Lung microvascular endothelial cell (primary cell): ENCODE data around the gene DIS3L2. TPM values are rescaled to one million over a fixed set of nuclear protein-coding genes. Genes with fewer than 3 reads are reported as not detected.
"Not testable (repeated sequence)": the region's sequence is repeated elsewhere in the genome, so short reads cannot be mapped to it uniquely, and the experiment has no call there.

Experiments
- DNase-seq, 2 donors: peaks; one replicate each; pipeline versions ENCODE4 v3.0.0 to v3.0.0-alpha.2; 2010; ENCODE audit warnings: low read depth in 2 of 2
- total RNA-seq: library from RNA; depleted of rRNA; stranded (reverse); fragments of >200 nt; gene quantifications from 2 replicates; pipeline ENCODE4 v1.2.1, GENCODE V29; 2014

DIS3L2 gene
- total RNA-seq, 1 donor from 2014 or later = 14.1 TPM

- peak in 1 of 2 donors; percentile 13 for DNase-seq
Observed at GRCh38 chr2:232008907-232009638, 47.6 kb downstream of the DIS3L2 start.

GRCh38 chr2:232009639-232010274 lies 48.2 kb downstream of the DIS3L2 start:
- DNase-seq = no peak

DNA sequence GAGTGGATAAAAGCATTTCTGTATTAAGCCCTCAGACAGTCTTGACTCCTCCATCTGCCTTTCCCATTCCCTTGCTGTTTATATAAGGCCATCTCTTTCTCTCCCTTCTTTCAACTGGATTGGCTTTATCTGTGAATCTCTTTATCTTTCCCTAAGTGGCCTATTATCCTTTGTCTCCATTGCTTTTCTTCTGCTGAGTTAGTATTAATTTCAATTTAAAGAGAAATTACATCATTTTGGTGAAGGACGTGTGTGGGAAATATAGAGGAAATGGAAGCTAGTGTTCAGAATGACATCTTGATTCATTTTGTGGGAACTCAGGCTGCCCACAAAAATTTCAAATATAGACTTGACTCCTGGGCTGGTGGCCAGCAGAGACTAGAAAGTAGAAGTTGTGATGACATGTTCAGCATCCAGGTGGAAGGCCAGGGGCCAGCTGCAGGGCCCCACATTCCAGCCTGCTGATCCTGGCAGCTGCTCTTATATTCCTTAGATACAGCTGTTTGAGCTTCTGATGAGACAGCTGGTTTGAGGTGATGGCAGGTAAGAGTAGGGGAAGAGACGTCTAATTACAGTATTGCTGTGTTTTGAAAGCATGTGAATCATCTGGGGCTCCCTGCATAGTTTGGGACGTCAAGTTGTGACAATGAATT lies 52.3 kb downstream of the DIS3L2 start:
- peak; percentile 20 to 75 for DNase-seq

DNA sequence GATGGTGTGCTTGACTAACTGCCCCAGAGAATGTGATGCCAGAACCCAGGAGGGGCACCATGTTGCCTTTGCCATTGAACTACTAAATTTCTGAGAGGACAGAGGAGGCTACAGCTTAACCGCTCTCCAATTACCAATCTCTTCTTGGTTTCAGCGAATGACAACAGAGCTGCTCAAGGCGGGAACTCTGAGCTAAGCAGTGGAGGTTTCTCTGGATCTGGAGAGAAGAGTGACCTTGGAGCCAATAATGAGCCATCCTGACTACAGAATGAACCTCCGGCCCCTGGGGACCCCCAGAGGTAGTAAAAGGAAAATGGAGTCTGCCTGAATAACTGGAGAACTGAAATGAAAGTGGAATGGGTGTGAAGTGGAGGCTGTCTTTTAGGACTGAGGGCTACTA lies 53.2 kb downstream of the DIS3L2 start:
- DNase-seq = no peak

DNA sequence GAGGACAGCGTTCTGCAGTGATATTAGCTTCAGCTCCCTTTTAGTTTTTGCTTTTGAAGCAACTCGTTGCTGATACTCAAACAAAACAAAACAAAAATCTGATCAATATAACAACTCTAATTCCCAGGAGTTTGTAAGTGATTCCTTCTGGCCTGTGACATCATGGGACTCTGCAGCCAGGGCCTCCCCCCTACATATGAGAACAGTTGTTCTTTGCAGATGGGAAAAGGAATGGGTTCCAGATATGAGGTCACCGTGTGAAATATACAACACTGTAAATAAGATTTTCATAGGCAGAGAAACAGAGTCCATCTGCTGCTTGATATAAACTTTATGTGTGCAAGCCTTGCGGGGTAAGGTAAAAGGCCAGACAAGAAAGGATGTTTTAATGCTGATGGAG lies 56.7 kb downstream of the DIS3L2 start:
- no peak for DNase-seq

GRCh38 chr2:232022718-232023117 lies 61.2 kb downstream of the DIS3L2 start:
- DNase-seq = no peak

- DNase-seq = no peak
Observed at GRCh38 chr2:232023426-232023825, 61.9 kb downstream of the DIS3L2 start.

DNA sequence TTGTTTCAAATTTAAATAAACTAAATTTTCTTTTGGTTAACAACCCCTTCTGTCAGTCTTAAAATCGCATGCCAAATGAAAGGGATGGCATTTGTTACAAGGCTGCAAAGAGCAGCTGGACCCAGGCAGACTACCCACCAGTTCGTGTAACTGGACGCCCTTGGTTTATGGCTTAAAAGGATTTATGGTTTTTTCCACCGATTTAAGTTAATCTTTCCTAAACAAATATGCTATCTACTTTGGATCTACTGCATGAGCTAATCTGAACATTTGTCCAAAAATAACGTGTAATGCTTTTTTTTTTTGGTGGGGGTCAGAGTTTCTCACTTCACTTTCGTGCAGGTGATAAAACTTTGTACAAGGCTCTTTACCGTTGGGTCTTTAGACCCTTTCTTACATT lies 62.9 kb downstream of the DIS3L2 start:
- DNase-seq = no peak

GRCh38 chr2:232026910-232027309 lies 65.4 kb downstream of the DIS3L2 start:
- no peak for DNase-seq

- DNase-seq = no peak
Observed at GRCh38 chr2:232027530-232027929, 66.0 kb downstream of the DIS3L2 start.

DNA sequence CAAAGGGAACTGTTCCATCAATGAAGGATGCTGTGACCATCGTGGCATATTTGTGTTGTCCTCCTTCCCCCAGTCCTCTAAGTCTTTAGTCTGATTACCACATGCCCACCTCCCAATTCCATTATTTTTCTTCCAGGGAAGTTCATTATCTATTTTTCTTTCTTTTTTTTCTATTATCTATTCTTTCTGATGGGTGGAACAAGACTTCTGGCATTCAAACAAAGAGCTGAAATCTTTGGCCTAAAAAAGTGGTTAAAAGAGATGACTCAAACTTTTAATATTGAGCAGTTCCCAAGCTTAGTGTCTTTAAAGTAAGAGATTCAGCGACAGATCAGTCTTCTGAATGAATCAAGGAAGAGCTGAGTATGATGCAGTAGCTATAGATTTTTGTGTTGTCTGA lies 66.6 kb downstream of the DIS3L2 start:
- no peak for DNase-seq

GRCh38 chr2:232028631-232029030 lies 67.1 kb downstream of the DIS3L2 start:
- DNase-seq = peak in 1 of 2 donors; percentile 3

DNA sequence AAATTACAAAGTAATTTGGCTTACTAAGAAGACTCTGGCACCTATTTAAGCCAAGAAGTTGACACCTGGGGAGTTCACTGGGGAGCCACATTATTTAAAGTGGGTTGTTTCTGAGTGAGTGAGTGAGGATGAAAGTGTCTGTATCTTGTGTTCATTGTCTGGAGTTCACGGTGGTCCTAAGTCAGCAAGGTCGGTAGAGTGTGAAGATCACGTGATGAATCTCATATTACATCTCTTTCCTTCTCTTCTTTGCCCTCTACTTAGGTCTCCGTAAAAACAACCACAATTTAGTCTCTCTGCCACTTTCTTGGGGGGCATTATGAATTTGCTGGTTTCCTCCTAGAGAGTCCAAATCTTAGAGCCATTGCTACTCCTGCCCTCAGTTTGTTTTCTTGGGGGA lies 67.8 kb downstream of the DIS3L2 start:
- DNase-seq = no peak

DNA sequence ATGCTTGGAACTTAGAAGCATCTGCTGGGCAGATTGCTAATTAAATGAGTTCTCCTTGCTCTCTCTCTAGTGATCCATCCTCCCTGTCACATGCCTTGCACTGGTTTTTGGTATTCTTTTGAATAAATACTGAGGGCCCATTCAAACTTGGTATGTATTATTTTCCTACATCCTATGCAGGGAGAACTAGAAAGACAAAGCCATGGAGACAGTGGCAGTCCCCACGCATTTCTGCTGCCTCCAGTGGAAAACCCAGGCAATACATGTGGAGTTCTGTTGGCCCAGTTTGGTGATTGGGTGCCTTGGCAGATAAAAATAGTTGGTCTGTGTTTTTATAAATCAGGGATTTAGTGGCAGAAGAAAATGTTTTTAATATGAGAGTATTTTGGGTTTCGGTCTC lies 68.7 kb downstream of the DIS3L2 start:
- peak in 1 of 2 donors; percentile 17 for DNase-seq

DNA sequence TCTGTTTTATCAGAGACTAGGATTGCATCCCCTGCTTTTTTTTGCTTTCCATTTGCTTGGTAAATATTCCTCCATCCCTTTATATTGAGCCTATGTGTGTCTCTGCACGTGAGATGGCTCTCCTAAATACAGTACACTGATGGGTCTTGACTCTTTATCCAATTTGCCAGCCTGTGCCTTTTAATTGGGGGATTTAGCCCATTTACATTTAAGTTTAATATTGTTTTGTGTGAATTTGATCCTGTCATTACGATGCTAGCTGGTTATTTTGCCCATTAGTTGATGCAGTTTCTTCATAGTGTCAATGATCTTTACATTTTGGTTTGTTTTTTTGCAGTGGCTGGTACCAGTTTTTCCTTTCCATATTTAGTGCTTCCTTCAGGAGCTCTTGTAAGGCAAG lies 73.8 kb downstream of the DIS3L2 start:
- not testable (repeated sequence) for DNase-seq

DNA sequence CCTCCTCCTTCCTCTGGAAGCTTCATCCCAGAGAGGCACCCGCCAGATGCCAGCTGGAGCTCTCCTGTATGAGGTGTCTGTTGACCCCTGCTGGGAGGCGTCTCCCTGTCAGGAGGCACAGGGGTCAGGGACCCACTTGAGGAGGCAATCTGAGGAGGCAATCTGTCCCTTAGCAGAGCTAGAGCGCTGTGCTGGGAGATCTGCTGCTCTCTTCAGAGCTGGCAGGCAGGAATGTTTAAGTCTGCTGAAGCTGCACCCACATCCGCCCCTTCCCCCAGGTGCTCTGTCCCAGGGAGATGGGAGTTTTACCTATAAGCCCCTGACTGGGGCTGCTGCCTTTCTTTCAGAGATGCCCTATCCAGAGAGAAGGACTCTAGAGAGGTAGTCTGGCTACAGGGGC lies 75.4 kb downstream of the DIS3L2 start:
- DNase-seq = not testable (repeated sequence)

- DNase-seq = peak in 1 of 2 donors; percentile 3
Observed at GRCh38 chr2:232038251-232038880, 76.9 kb downstream of the DIS3L2 start.

- no peak for DNase-seq
Observed at GRCh38 chr2:232038881-232039485, 77.5 kb downstream of the DIS3L2 start.

GRCh38 chr2:232042911-232043574 lies 81.5 kb downstream of the DIS3L2 start:
- no peak for DNase-seq

- DNase-seq = no peak
Observed at GRCh38 chr2:232043966-232044365, 82.5 kb downstream of the DIS3L2 start.

- no peak for DNase-seq
Observed at GRCh38 chr2:232049350-232049749, 87.8 kb downstream of the DIS3L2 start.
